GM12878 (cell line): ENCODE measurements around the gene ICA1. TPM values are rescaled to one million over a fixed set of nuclear protein-coding genes. Genes with fewer than 3 reads are reported as not detected.

Experiments used
- ATAC-seq: fragments of 200-7000 bp; cut with Tn5 transposase; 3 replicates; pipeline ENCODE4 v1.9.1; 2020; ENCODE audit warnings: mild to moderate bottlenecking, moderate library complexity
- BruUV-seq: library from RNA; stranded (reverse); fragments of 400-500 nt; replicated peaks from 2 replicates; lab custom pipeline; 2021; lab: Mats Ljungman, UMichigan
- CTCF ChIA-PET: fragments of 300-600 bp; sonication (Branson Sonifier 250); formaldehyde crosslinking; extraction: SDS; loops from one replicate; lab custom pipeline; 2021; ENCODE audit warnings: inconsistent platforms; lab: Yijun Ruan, JAX
- POLR2A ChIA-PET: fragments of 350-600 bp; formaldehyde crosslinking; extraction: SDS; loops from one replicate; lab custom pipeline; 2021; ENCODE audit warnings: inconsistent platforms; lab: Charles Lee
- RAD21 ChIA-PET: fragments of 300-600 bp; sonication (Branson Sonifier 250); formaldehyde crosslinking; loops from one replicate; lab custom pipeline; 2023; ENCODE audit warnings: antibody characterized with exemption; ENCODE audit not compliant: unreplicated experiment; lab: Charles Lee
- SMC1A ChIA-PET: fragments of 300-600 bp; sonication (Branson Sonifier 250); formaldehyde crosslinking; loops from one replicate; lab custom pipeline; 2023; ENCODE audit not compliant: unreplicated experiment, uncharacterized antibody; lab: Charles Lee
- DNase-seq: peaks from one replicate; pipeline ENCODE4 v3.0.0-alpha.2; 2011; ENCODE audit warnings: low read depth, low spot score
- FAIRE-seq: peaks from 3 replicates; lab custom pipeline; 2011; peaks lifted over from hg19 to GRCh38; lab: Jason Lieb, UNC
- H2AFZ ChIP-seq: 2 replicates; pipeline ENCODE4 v1.6.0; 2011; ENCODE audit warnings: low read depth, low read length, control low read depth; ENCODE audit not compliant: control insufficient read depth
- H3K27ac ChIP-seq: 2 replicates; pipeline ENCODE4 v1.5.1; 2011; ENCODE audit warnings: control low read depth; ENCODE audit not compliant: control insufficient read depth, insufficient read depth
- H3K27me3 ChIP-seq, 2 experiments: replicated peaks in 1 of 2; 2 replicates each; pipeline versions ENCODE4 v1.6.0 to v1.6.1; 2011; ENCODE audit warnings: low read length in 1 of 2; ENCODE audit not compliant: control insufficient read depth in 2 of 2, insufficient read depth in 2 of 2
- H3K36me3 ChIP-seq, 2 experiments: 2 replicates each; pipeline ENCODE4 v1.5.1; 2011; ENCODE audit warnings: low read length in 1 of 2; ENCODE audit not compliant: control insufficient read depth in 2 of 2, insufficient read depth in 2 of 2
- H3K4me1 ChIP-seq: 2 replicates; pipeline ENCODE4 v1.6.1; 2011; ENCODE audit warnings: mild to moderate bottlenecking, low read length, moderate library complexity, mixed read lengths; ENCODE audit not compliant: control insufficient read depth, insufficient read depth
- H3K4me2 ChIP-seq: 2 replicates; pipeline ENCODE4 v1.6.0; 2011; ENCODE audit warnings: control low read depth; ENCODE audit not compliant: control insufficient read depth, insufficient read depth
- H3K4me3 ChIP-seq: fragments of 200-600 bp; sonication (generic); 2 replicates; pipeline ENCODE4 v1.5.1; 2016
- H3K79me2 ChIP-seq: 2 replicates; pipeline ENCODE4 v1.6.0; 2011; ENCODE audit warnings: low read length; ENCODE audit not compliant: control insufficient read depth, insufficient read depth
- H3K9ac ChIP-seq: 2 replicates; pipeline ENCODE4 v1.8.0; 2011; ENCODE audit warnings: low read length, control low read depth, mixed read lengths; ENCODE audit not compliant: control insufficient read depth, insufficient read depth
- H3K9me3 ChIP-seq: replicated peaks from 3 replicates; pipeline ENCODE4 v1.5.1; 2011; ENCODE audit warnings: mild to moderate bottlenecking, low read length; ENCODE audit not compliant: control insufficient read depth, insufficient read depth
- H4K20me1 ChIP-seq: 2 replicates; pipeline ENCODE4 v1.6.0; 2011; ENCODE audit not compliant: control insufficient read depth, insufficient read depth
- CHD1 ChIP-seq: IDR thresholded peaks from 2 replicates; pipeline ENCODE4 v1.6.1; 2012; ENCODE audit warnings: low read depth, low read length, improper control_type of control experiment
- CHD4 ChIP-seq: fragments of 200-600 bp; sonication (generic); IDR thresholded peaks from 2 replicates; pipeline ENCODE4 v1.6.1; 2016; ENCODE audit warnings: mild to moderate bottlenecking
- GABPA ChIP-seq: IDR thresholded peaks from 2 replicates; pipeline ENCODE4 v1.6.1; 2014; ENCODE audit warnings: antibody characterized with exemption, low read depth, mild to moderate bottlenecking, inconsistent platforms
- HDGF ChIP-seq: fragments of 450-650 bp; IDR thresholded peaks from 2 replicates; pipeline ENCODE4 v1.6.1; 2016; ENCODE audit warnings: antibody characterized with exemption
- KDM1A ChIP-seq: fragments of 200-600 bp; sonication (generic); IDR thresholded peaks from 2 replicates; pipeline ENCODE4 v1.6.1; 2016; ENCODE audit warnings: borderline replicate concordance
- MEF2B ChIP-seq: fragments of 450-650 bp; IDR thresholded peaks from 2 replicates; pipeline ENCODE4 v1.6.1; 2018; ENCODE audit warnings: mild to moderate bottlenecking, moderate library complexity; ENCODE audit not compliant: partially characterized antibody, poor library complexity, severe bottlenecking
- MTA2 ChIP-seq: fragments of 450-650 bp; IDR thresholded peaks from 2 replicates; pipeline ENCODE4 v1.6.1; 2016; ENCODE audit warnings: low read depth, mild to moderate bottlenecking, moderate library complexity
- MYC ChIP-seq: IDR thresholded peaks from 2 replicates; pipeline ENCODE4 v1.6.1; 2011; ENCODE audit warnings: mild to moderate bottlenecking, low read length, moderate library complexity, inconsistent platforms; ENCODE audit not compliant: insufficient read depth, insufficient replicate concordance, insufficient read length, severe bottlenecking
- NBN ChIP-seq: fragments of 450-650 bp; IDR thresholded peaks from 2 replicates; pipeline ENCODE4 v1.6.1; 2016
- NFYA ChIP-seq: IDR thresholded peaks from 2 replicates; pipeline ENCODE4 v1.6.1; 2011; ENCODE audit warnings: low read depth, mild to moderate bottlenecking, low read length, improper control_type of control experiment, borderline replicate concordance
- RUNX3 ChIP-seq: IDR thresholded peaks from 2 replicates; pipeline ENCODE4 v1.6.1; 2012; ENCODE audit warnings: low read length, inconsistent platforms
- SKIL ChIP-seq: fragments of 450-650 bp; IDR thresholded peaks from 2 replicates; pipeline ENCODE4 v1.6.1; 2017; ENCODE audit warnings: mild to moderate bottlenecking, low read depth, inconsistent platforms; ENCODE audit not compliant: poor library complexity, severe bottlenecking
- SMC3 ChIP-seq: IDR thresholded peaks from 2 replicates; pipeline ENCODE4 v1.6.1; 2011; ENCODE audit warnings: low read length, improper control_type of control experiment, borderline replicate concordance
- SPI1 ChIP-seq: IDR thresholded peaks from 2 replicates; pipeline ENCODE4 v1.6.1; 2011; ENCODE audit warnings: low read depth, mild to moderate bottlenecking, low read length, moderate library complexity, borderline replicate concordance; ENCODE audit not compliant: insufficient read depth
- SUZ12 ChIP-seq: fragments of 200-600 bp; sonication (generic); IDR thresholded peaks from one replicate; pipeline ENCODE4 v1.6.1; 2018; ENCODE audit warnings: antibody characterized with exemption, mild to moderate bottlenecking; ENCODE audit not compliant: unreplicated experiment
- ZBTB11 ChIP-seq: fragments of 450-650 bp; formaldehyde crosslinking; IDR thresholded peaks from 2 replicates; pipeline ENCODE4 v1.5.0; 2022; ENCODE audit warnings: mild to moderate bottlenecking, missing genetic modification characterization
- WGBS: methylation state at CpG from one replicate; pipeline ENCODE4 v1.1.6; 2016; ENCODE audit warnings: low lambda C conversion rate; ENCODE audit not compliant: insufficient replicate concordance, insufficient coverage; ENCODE audit errors: missing lambda C conversion rate; 5-methylcytosine and 5-hydroxymethylcytosine counted together
- in situ Hi-C: fragments of 300-500 bp; cut with MboI; formaldehyde crosslinking; loops from 9 replicates; pipeline ENCODE4 v1.14.3; 2018; ENCODE audit warnings: mixed read lengths
- intact Hi-C: fragments of 100-400 bp; cut with micrococcal nuclease; formaldehyde crosslinking; loops from one replicate; pipeline ENCODE4 v1.14.2; 2022; ENCODE audit not compliant: unreplicated experiment
- polyA plus RNA-seq, 11 experiments: library from polyadenylated mRNA; depleted of rRNA in 4 of 11; unstranded in 6 of 11; stranded (reverse) in 5 of 11; fragments of >200 nt; fragmentation: Nextera tagmentation in 4 of 11; fragmentation: Illumina TruSeq in 1 of 11; extraction: Ambion mirVana in 4 of 11; extraction: Trizol in 1 of 11; gene quantifications; 1 replicate in 1 of 11; 2 replicates in 10 of 11; pipeline versions ENCODE4 v1.2.1 to v1.2.3, GENCODE V29; 2011 to 2016; ENCODE audit warnings: inconsistent platforms in 2 of 11, missing spikeins in 2 of 11, low read depth in 1 of 11
- total RNA-seq, 4 experiments: library from RNA; depleted of rRNA in 3 of 4; stranded (reverse); fragments of >200 nt in 3 of 4; fragmentation: Illumina TruSeq in 1 of 4; extraction: Trizol in 1 of 4; gene quantifications; 2 replicates each; pipeline versions ENCODE4 v1.2.1 to v1.2.3, GENCODE V29; 2013 to 2021
- TF ChIP-seq, protein P1 (sequence below): fragments of 450-650 bp; IDR thresholded peaks from 2 replicates; pipeline ENCODE4 v1.6.1; 2016; ENCODE audit warnings: mild to moderate bottlenecking

The ICA1 gene
- total and polyA plus RNA-seq, 10 of the 15 experiments (the other 5 are each of a cell fraction or from before 2014, with no cell fraction given): 1.3 to 35.1 (median 3.3) TPM

- ChIA-PET SMC1A (interaction anchor here (0.7 to 3.9 kb wide), 5 partner anchors 8 to 29 kb away, joined by 3 to 15 read pairs (median 5); no protein-coding TSS in a partner anchor), RAD21 (interaction anchor here (0.8 to 2.0 kb wide), 4 partner anchors 15 to 39 kb away, joined by 3 to 6 read pairs (median 4); no protein-coding TSS in a partner anchor), CTCF (interaction anchor here (0.6 to 1.2 kb wide), 6 partner anchors 21 to 227 kb away, joined by 3 to 5 read pairs (median 3); no protein-coding TSS in a partner anchor), POLR2A (interaction anchor here (0.6 to 1.0 kb wide), 3 partner anchors 16 to 19 kb away, joined by 3 read pairs; no protein-coding TSS in a partner anchor)
- no peaks in the 10 kb centered on the region for H3K79me2 ChIP-seq
- H3K9me3 ChIP-seq: no peaks in the 10 kb centered on the region; the same call in 2 of the 3 replicates
- H3K27ac ChIP-seq: no peak overlapping the region
- ATAC-seq (no peak), FAIRE-seq (no peak), DNase-seq (no peak)
- no peaks in the 10 kb centered on the region for H4K20me1 ChIP-seq
- H3K4me1 ChIP-seq: peaks cover 20% of the 10 kb centered on the region
- H3K4me3 ChIP-seq: no peak overlapping the region
- H3K36me3 ChIP-seq: no peaks in the 10 kb centered on the region
- BruUV-seq: no TSS peak
- intact Hi-C loops (no loop called here), in situ Hi-C loops (loop anchor here (25.0 kb wide), 1 partner anchor 1885 kb away; the partner anchor contains the start of gene CYTH3)
- H3K9ac ChIP-seq: no peak overlapping the region
- 78% methylated on average over 8 of the region's 8 CpGs for WGBS
- H3K4me2 ChIP-seq: no peak overlapping the region
- H2AFZ ChIP-seq: no peak overlapping the region
- H3K27me3 ChIP-seq: no peaks in the 10 kb centered on the region
- TF ChIP-seq SPI1 (no peak), SMC3 (no peak), HDGF (no peak), MEF2B (no peak), ZBTB11 (CRISPR knock-in tag) (no peak), CHD1 (no peak), SUZ12 (no peak), NFYA (no peak), KDM1A (no peak), RUNX3 (no peak), CHD4 (no peak), MYC (no peak), GABPA (no peak), NBN (no peak), SKIL (no peak), MTA2 (no peak)
- TF ChIP-seq, protein P1, sequence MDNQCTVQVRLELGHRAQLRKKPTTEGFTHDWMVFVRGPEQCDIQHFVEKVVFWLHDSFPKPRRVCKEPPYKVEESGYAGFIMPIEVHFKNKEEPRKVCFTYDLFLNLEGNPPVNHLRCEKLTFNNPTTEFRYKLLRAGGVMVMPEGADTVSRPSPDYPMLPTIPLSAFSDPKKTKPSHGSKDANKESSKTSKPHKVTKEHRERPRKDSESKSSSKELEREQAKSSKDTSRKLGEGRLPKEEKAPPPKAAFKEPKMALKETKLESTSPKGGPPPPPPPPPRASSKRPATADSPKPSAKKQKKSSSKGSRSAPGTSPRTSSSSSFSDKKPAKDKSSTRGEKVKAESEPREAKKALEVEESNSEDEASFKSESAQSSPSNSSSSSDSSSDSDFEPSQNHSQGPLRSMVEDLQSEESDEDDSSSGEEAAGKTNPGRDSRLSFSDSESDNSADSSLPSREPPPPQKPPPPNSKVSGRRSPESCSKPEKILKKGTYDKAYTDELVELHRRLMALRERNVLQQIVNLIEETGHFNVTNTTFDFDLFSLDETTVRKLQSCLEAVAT: no peak
Measured at GRCh38 chr7:8146788-8147413, 115.1 kb downstream of the ICA1 start.
